ENCODE data around the gene OXCT1. TPM values are rescaled to one million over a fixed set of nuclear protein-coding genes. Genes with fewer than 3 reads are reported as not detected.

OXCT1 gene
- total and polyA plus RNA-seq, 2 of the 8 experiments (the other 6 are each of a cell fraction or from before 2014, with no cell fraction given), result 10.1 to 28.2 TPM

DNA sequence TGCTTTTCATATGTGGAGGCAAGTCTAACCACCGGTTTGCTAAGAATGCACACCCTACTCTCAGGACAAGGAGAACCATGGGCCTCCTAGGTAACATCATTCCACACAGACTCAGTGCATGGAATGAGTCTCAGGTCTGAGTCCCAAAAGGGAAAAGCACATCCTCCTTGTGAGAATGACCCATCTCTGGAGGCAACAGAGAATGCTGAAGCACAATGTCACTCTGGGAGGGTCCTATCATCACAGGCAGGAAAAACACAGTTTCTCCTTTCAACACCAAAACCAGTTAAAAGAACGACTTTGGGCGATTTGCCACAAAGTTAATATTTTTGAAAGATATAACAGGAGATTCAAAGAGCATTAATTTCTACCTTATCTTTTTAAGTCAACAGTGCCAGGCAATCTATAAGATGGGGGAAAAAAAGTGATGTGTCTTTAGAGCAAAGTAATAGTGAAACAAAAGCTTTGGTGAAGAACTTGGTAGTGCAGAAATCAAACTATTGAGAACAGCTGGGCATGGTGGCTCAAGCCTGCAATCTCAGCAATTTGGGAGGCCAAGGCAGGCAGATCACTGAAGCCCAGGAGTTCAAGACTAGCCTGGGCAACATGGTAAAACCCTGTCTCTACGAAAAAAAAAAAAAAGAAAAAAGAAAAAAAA, 97.3 kb downstream of the OXCT1 start:
- Histone ChIP-seq H2BK12ac (ENCODE audit: low read depth, low read length) (no peak overlapping the region), H3K4me3 (ENCODE audit: extremely low read depth in 1 of 4, insufficient read depth in 2 of 4, low read depth in 3 of 4, low read length in 4 of 4) (no peak overlapping the region), H3K79me1 (ENCODE audit: low read depth, low read length) (no peaks in the 10 kb centered on the region), H3K79me2 (ENCODE audit: control insufficient read depth in 1 of 2, insufficient read depth in 2 of 2, low read length in 2 of 2) (no peaks in the 10 kb centered on the region), H2BK120ac (replicated peaks; ENCODE audit: low read depth, low read length) (no peak overlapping the region), H3K18ac (ENCODE audit: extremely low read depth, low read length) (no peak overlapping the region), H3K4me1 (replicated peaks in 1 of 4; ENCODE audit: control insufficient read depth in 3 of 4, insufficient read depth in 4 of 4, low read length in 3 of 4) (peaks cover 0 to 5% (median 0%) of the 10 kb centered on the region in 4 experiments; a peak in 1 of 7 replicates), H4K20me1 (replicated peaks in 1 of 2; ENCODE audit: control insufficient read depth in 1 of 2, insufficient read depth in 2 of 2, low read length in 2 of 2) (no peaks in the 10 kb centered on the region), H3K23me2 (ENCODE audit: low read depth, low read length) (no peaks in the 10 kb centered on the region), H3K4me2 (ENCODE audit: insufficient read depth in 1 of 2, low read depth in 2 of 2, low read length in 2 of 2) (no peak overlapping the region), H2BK15ac (ENCODE audit: low read length) (no peak overlapping the region), H4K5ac (ENCODE audit: insufficient read length, low read depth, low read length) (no peak overlapping the region), H2AFZ (ENCODE audit: low read length) (no peak overlapping the region), H3K36me3 (ENCODE audit: control insufficient read depth in 2 of 4, insufficient read depth in 4 of 4, low read length in 3 of 4) (no peaks in the 10 kb centered on the region), H2BK20ac (ENCODE audit: low read length) (no peak overlapping the region), H3K23ac (ENCODE audit: insufficient read length) (no peak overlapping the region), H3K27ac (ENCODE audit: low read depth, low read length) (no peak overlapping the region), H3K4ac (replicated peaks; ENCODE audit: insufficient read length, low read depth, low read length) (no peak overlapping the region), H4K91ac (replicated peaks; ENCODE audit: insufficient read length, low read length) (no peak overlapping the region), H3K9ac (replicated peaks in 1 of 4; ENCODE audit: extremely low read depth in 1 of 4, low read depth in 3 of 4, low read length in 3 of 4) (no peak overlapping the region), H3K14ac (ENCODE audit: insufficient read length) (no peak overlapping the region), H2BK5ac (ENCODE audit: low read depth, low read length) (no peak overlapping the region), H3K56ac (replicated peaks; ENCODE audit: insufficient read length, low read depth, low read length) (no peak overlapping the region), H2AK5ac (ENCODE audit: low read depth, low read length) (no peak overlapping the region), H4K8ac (ENCODE audit: extremely low read depth, insufficient read depth, low read length) (no peak overlapping the region), H3K9me3 (ENCODE audit: insufficient read depth in 2 of 2, low read depth in 1 of 2, low read length in 1 of 2) (no peaks in the 10 kb centered on the region), H3K27me3 (replicated peaks in 1 of 4; ENCODE audit: control insufficient read depth in 3 of 4, extremely low read depth in 1 of 4, insufficient read depth in 3 of 4, low read length in 3 of 4) (no peaks in the 10 kb centered on the region)
- 88% methylated on average over 4 of the region's 4 CpGs; no CpG with 5 or more reads in 1 of the 2 experiments for WGBS, 2 experiments (ENCODE audit: extremely low coverage in 1 of 2, insufficient coverage in 1 of 2, insufficient read length in 1 of 2, insufficient replicate concordance in 2 of 2, low coverage in 1 of 2, low lambda C conversion rate in 2 of 2, missing lambda C conversion rate in 1 of 2)
- POLR2A ChIA-PET (ENCODE audit: partially characterized antibody), result no interaction called here
- TF ChIP-seq HDAC6 (IDR thresholded peaks at IDR 0.05; ENCODE audit: low read depth, low read length), result no peak
- no peak for TF ChIP-seq SP2 (IDR thresholded peaks at IDR 0.05; ENCODE audit: low read length)
- no peak for TF ChIP-seq CHD2 (IDR thresholded peaks at IDR 0.05; ENCODE audit: low read length)
- no peak for TF ChIP-seq SRF (IDR thresholded peaks at IDR 0.05; ENCODE audit: low read depth, low read length)
- no peak for TF ChIP-seq YY1 (IDR thresholded peaks at IDR 0.05; ENCODE audit: low read depth, low read length)
- no peak for TF ChIP-seq RFX5 (IDR thresholded peaks at IDR 0.05; ENCODE audit: borderline replicate concordance, low read depth, low read length)
- FAIRE-seq, result no peak
- no peak for DNase-seq (ENCODE audit: low read depth in 1 of 2, low spot score in 2 of 2)
- CTCF ChIA-PET (ENCODE audit: partially characterized antibody), result interaction anchor here (0.6 to 3.4 kb wide), 3 partner anchors 19 to 132 kb away, joined by 3 to 12 read pairs (median 3); no protein-coding TSS in a partner anchor

Data from H1 (cell line).